NCI-H187 (cell line): ENCODE data around the gene TMOD1.
"Not testable (repeated sequence)": the region's sequence is repeated elsewhere in the genome, so short reads cannot be mapped to it uniquely, and the experiment has no call there.

Experiments
- DNase-seq, 2 experiments: peaks; one replicate each; lab custom pipeline; 2025; lab: John Stamatoyannopoulos, UW

Gene TMOD1

DNA sequence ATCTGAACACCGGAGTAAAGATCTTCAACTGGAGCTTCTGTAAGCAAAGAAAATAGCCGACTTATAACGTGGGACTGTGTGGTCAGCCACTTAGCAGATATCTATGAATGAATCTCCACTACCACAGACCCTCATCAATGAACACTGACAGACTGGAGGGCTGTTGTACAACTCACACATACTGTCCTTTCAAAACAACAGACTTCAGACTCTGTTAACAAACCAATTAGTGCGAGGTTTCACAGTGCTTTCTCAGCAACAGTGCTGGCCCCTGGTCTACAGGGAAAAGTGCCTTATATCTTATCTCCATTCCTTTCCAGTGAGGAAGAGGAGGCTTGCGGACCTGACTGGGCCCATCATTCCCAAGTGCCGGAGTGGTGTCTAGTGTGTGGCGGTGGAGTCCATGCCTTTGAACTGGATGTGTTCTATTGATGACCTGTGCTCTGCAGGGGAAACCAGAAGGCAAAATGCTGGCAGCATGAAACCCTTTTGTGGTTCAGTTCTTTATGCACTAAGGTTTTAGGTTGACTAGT is 97.9 kb downstream of the TMOD1 start:
- no peak for DNase-seq

DNA sequence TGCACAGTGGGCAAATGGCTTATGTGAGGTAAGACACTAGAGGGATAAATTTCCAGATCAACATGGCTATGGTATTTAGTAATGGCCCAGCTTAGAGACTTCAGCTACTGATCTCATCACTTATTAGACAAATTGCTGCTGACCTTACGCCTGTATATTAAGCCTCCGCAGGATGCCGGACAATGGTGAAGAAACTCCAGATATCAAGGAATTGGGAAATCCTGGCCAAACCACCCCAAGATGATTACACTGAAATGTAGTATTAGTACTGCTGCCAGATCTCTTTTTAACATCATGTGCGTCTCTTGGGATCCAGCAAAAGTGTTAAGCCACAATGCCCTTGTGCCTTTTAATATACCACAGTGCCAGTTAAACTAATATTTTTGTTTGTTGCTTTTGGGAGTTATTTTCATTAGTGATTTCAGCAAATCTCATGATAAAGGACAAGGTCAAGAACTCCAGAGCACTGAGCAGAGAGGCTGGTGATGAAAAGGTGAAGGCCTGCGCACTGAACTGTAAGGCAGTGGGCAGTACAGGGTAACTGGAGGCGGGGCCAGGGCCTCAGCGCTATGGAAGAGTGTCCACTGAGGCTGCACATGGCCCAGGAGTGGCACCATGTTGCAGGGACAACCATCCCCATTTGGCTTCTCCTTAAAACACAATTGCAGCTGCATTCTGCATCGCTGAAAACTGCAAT is 99.2 kb downstream of the TMOD1 start:
- DNase-seq = no peak

DNA sequence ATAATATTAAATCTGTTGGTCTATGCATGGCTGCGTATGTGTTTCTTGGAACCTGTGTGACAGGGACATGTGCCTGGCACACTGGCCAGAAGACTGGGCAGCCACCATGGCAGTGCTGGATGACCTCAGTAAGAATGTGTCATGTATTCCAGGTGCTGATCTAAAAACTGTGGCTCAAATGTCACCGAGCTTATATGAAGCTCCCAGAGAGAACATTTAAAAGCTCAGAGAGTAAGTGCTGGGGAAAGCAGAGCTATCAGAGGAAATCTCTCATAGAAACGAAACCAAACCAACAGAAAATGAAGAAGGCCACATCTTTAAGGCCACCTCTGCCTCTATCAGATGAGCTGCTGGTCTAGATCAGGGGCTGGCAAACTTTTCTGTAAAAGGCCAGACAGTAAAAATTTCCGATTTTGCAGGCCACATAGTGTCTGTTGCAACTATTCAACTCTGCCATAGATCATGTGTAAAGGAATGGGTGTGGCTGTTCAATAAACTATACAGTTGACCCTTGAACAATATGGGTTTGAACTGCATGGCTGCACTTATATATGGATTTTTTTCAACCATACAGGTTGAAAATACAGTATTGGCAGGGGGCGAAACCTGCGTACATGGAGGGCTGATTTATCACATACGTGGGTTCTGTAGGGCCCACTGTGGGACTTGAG is 99.9 kb downstream of the TMOD1 start:
- DNase-seq = no peak

DNA sequence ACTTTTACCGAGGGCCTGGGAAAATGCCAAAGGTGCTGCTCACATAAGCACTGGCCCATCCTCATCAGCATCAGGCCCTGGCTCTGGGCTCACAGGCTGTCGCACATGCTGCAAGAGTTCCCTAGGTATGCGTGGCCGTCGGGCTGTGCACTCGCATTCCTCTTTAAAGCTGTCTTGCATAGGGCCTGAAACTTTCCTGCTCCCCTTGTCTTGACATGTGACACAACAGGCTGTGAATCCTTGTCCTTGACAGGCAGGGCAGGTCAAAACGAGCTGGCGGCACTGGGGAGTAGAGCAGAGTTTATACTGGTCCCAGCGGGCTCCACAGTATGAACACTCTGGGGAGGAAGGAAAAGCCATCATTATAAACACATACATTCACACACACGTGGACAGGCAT is 101.0 kb downstream of the TMOD1 start:
- no peak for DNase-seq

DNA sequence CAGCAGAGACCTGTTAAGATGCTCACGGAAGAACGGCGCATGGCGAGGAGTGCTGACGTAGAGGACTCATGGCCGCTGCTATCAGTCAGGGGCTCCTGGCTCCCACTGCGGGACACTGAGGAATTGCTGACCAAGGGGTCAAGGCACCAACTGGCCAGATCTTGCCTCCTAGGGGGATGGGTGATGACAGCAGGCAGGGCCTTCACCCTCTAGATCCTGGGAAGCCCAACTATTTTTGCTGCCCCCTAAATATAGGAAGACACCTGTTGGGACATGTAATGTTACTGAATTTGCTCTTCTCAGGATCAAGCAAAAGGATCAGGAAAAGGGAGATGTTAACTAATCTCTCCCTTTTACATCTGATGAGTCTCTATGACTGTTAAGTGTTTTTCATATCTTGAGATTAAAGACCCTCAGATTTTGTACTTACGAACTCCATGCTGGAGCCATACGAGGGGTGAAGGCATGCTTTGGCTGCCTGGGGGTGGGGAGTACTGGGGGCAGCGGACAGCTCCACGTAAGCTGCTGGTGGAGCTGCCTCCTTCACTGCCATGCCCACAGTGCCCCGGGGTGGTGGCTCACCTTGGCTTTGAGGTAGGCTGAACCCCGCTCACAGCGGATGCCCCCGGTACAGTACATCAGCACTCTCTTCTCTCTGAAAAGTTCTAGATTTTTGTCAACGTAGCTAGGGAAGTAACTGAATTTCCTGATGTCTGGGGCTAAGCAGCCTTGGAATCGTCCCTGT is 103.6 kb downstream of the TMOD1 start:
- DNase-seq = no peak

DNA sequence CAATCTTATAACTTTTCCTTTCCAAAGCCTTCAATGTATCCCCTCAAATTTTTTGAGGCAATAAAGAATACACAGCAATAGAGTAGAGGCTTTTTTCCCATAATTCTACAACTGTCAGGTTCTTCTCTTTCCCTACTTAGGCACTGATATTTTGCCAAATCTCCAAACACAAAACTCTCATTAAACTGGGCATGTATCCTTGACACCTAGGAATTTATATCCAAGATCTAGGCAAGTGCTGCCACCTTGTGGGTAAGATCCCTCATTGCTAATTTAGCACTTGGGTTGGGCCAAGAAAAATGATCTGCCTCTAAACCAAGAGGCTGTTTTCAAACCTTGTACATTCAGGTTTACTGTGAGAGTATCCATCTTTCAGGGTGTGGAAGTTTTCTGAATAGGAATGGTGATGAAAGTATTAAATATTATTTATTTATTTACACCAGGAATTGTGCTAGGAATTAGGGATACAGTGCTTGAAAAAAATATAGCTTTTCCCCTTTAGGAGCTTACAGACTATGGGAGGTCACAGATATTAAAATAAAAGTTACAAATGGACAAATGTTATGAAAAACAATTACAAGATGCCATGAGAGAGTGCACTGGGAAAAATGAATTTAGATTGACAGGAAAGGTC is 114.1 kb downstream of the TMOD1 start:
- peak; percentile 2 to 6 for DNase-seq

DNA sequence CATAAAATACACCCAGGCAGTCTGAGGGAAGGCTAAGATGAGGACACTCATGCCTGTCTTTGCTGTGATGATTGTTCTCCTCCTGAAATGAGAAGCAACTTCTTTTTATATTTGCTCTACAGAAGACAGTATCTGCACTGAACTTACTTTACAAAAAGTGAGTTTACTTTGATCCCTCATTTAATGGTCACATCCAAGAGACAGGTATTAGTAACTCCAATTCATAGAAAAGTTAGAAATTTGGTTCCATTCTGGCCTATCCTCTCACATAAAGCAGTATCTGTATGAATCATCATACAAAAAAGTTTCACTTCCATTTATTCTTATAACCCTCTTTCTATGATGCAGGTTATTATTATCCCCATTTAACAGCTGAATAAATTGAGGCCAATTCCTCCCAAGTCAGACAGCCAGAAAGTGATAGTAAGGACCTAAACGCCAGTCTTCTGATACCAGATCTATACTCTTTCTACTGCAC is 116.5 kb downstream of the TMOD1 start:
- DNase-seq = no peak

DNA sequence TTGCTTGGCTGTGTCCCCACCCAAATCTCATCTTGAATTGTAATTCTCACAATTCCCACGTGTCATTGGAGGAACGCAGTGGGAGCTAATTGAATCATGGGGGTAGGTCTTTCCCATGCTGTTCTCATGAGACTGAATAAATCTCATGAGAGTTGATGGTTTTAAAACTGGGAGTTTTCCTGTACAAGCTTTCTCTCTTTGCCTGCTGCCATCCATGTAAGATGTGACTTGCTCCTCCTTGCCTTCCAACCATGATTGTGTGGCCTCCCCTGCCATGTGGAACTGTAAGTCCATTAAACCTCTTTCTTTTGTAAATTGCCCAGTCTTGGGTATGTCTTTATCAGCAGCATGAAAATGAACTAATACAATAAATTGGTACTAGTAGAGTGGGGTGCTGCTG is 118.6 kb downstream of the TMOD1 start:
- DNase-seq = not testable (repeated sequence)

DNA sequence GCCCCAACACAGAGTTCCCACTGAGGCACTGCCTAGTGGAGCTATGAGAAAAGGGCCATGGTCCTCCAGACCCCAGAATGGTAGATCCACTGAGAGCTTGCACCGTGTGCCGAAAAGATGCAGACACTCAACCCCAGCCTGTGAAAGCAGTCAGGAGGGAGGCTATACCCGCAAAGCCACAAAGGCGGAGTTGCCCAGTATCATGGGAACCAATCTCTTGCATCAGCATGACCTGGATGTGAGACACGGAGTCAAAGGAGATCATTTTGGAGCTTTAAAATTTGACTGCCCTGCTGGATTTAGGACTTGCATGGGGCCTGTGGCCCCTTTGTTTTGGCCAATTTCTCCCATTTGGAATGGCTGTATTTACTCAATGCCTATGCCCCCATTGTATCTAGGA is 121.0 kb downstream of the TMOD1 start:
- DNase-seq = not testable (repeated sequence)

DNA sequence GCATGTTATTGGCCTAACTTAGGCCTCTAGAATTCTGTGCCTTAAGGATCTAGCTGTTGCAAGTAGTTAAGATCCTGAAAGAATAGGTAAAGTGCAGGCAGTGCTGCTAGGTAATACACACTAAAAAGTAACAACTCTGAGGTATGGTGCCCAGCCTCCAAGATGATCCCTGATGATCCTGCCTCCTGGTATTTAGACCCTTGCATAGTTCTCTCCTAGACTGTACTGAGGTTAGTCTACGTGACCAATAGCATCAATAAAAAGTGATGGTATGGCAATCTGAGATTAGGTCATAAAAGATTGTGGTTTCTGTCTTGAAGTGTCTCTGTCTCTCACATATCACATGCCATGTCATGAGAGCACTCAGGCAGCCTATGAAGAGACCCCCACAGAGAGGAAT is 122.5 kb downstream of the TMOD1 start:
- no peak for DNase-seq

DNA sequence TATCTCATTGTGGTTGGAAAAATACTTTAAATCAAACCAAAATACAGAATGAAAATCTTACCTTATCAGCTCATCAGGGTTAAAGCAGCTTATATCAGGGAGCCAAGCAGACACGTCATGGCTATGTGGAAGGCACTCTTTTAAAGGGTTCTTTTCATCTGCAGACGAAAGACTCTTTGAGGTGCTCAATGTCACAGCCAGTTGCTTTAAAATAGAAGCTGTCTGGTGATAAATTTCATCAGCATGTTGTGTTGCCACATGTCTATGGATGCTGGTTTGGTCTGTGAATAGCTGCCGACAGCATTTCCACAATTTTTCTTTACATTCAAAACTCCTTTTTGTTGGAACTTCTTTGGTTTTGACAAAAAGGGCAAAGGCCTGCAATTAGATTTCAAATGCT is 124.2 kb downstream of the TMOD1 start:
- DNase-seq = no peak

DNA sequence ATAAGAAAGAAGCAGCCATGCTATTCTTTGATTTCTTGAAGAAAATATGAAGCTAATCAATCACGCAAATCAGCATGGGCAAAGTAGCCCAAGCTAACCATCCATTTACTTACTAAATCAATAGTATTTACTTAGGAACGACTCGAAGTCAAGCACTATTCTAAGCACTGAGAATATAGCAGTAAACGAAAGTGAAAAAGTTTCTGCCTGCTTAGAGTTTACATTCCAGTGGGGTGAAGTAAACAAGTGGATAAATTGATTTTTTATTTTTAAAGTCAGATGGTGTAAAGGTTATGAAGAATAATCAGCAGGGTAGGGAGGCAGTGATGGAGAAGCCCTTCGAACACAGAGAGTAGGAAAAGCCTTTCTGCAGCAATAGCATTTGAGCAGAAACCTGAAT is 126.2 kb downstream of the TMOD1 start:
- no peak for DNase-seq

DNA sequence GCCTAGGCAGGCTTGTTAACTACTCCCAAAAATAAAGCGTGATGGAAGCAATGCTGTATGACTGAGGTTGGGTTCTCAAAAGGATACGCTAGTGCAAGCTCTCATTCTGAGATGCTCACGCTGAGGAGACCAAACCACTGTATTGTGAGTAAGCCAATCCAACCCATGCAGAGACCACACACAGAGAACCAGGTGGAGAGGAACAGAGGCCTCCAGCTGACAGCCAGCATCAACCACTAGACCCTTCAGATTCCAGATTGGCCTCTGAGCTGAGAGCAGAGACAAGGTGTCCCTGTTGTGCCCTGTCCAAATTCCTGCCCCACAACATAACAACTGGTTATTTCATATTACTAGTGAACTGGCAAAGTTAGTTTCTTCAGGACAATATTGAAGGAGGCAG is 127.2 kb downstream of the TMOD1 start:
- DNase-seq = no peak

DNA sequence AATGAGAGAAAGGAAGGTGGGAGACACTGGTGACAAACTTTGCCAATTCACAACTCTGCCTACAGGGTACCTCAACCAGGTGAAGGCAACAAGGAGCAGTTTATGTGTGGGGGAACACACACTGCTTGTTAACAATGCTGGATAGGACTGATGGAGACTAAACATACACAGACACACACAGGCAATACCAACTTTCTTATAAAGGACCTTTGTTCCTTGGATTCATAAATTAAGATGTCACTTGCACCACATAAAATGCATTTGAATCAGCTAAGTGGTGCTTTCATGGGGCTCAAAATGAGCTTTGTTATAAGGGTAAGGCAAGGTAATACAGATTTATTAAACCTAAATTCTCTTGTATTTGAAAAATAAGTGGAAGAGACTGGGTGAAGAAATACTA is 127.7 kb downstream of the TMOD1 start:
- no peak for DNase-seq

DNA sequence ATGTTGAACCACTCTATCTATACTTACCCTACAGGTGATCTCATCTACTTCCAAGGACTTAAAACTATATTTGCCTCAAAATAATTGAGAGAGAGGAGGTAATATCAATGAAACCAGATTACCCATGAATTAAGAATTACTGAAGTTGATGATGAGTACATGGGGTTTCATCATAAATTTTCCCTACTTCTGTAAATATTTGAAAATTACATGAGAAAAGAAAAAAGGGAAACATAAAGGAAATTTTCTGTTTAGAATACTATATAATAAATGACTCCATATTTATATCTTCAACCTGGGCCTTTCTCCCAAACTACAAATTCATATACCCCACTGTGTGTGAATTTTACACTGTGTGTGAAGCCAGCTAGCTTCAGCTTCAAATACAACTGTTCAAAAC is 129.1 kb downstream of the TMOD1 start:
- no peak for DNase-seq

DNA sequence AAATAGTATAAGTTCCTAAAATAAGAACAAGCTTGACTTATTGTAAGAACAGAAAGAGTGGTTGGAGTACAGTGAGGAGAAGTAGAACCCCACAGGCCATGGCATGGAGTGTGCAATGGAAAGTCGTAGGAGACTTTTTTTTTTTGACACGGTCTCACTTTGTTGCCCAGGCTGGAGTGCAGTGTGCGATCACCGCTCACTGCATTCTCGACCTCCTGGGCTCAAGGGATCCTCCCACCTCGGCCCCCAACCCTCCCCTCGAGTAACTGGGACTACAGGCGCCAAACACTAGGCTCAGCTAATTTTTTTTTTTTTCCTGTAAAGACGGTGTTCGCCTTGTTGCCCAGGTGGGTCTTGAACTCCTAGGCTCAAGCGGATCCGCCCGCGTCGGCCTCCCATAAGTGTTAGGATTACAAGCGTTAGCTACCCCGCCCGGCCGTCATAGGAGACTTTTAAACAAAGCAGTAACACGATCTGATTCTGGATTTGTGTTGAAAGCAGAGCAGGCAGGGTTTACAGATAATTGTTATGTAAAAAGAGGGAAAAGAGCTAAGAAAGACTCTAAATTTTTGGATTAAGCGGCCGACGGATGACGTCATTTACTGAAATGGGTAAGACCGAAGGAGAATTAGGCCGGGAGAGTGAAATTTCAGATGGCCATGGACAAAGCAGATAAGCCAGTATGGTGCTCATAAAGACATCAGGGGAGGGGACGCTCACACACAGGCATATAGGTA is 130.9 kb downstream of the TMOD1 start:
- DNase-seq = peak in 1 of 2 experiments; percentile 69

DNA sequence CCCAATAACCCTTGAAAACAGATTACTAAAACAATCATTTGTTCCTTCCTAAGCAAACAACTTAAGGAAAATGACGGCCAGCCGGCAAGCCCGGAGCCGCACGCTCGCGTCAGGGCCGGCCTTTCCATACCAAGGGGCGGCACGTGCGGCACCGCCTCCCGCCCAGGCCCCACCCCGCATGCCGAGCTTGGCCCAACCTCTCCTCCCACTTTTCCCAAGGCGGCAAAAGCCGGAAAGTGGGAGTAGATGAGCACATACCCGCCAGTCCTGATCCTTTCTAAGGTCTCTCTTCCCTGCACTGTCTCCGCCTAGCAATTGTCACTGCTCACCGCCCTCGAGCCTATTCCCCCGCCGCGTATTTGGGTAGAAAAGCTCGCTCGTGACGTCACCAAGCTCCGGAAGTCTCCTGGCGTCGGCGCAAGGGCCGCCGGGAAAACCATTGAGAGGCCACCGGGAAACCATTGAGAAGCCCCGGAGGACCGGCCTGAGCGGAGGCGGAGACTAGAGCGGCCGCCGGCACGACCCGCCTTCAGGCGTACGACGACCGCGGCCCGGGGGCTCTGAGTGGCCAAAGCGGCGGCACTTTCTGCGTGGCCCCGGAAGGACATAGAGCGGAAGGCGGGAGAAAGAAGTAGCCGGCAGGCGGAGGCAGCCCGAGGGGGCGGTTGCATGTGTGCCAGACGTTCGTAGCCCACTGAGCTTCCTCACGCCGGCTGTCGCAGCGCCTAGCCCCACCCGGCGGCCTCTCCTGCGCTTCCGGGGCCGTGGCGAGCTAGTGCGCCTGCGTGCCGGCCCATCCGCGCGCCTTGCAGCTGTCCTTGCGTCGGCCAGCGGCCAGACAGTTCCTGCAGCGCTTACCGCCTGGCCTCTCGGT is 131.8 kb downstream of the TMOD1 start, which contains the start of the genes NCBP1 and TSTD2:
Gene NCBP1, plus strand, starts transcription at position 837 of the 874 bp plus-strand sequence. CDS start 61 bp downstream, outside the sequence.
Gene TSTD2, minus strand, starts transcription at position 384 of the 874 bp plus-strand sequence. CDS start 5,806 bp downstream, outside the sequence.
- peak; percentile 87 to 89 for DNase-seq

DNA sequence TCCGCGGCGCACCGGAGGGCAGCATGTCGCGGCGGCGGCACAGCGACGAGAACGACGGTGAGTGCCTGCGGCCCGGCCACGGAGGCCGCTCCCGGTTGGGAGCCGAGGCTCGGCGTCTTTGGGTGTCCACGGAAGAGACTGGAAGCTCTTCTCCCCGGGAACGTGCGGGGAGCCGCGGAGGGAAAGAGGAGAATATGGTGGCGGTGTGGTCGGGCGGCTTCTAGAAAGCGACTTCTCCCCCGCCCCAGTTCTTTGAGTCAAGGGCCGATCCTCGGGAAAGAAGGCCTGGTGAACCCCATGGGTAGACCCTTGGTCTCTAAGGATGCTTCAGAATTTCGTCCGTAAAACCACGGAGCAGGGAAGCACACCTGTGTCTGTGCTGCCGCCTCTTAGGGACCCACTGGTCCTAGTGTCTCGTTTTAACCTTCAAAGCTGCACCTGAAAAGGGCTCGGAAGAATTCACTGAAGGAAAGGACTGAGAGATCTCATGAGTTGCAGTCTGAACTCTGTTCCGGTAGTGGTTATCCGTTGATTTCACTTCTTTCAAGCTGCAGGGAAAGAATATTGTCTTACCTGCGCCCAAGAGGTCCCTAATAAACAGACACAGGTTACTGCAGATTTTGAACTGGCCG is 132.5 kb downstream of the TMOD1 start:
- no peak for DNase-seq

DNA sequence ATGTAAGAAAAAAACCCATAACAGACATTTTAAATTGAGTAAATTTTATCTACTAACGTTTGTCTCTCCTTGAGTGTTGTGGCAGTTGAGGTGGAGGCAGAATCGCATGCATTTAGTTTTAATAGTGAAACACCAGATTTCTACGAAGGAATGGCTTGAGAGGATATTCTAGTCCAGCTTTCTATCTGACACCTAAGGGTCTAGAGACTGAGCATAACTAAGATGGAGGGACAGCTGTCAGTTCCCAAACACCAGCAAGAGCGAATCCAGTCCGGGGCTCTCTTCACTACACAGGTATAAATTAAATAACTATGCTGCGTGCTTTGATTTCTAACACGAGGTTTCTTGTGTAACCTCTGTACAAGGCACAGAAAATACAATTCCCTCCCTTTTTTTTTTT is 133.6 kb downstream of the TMOD1 start:
- DNase-seq = no peak

DNA sequence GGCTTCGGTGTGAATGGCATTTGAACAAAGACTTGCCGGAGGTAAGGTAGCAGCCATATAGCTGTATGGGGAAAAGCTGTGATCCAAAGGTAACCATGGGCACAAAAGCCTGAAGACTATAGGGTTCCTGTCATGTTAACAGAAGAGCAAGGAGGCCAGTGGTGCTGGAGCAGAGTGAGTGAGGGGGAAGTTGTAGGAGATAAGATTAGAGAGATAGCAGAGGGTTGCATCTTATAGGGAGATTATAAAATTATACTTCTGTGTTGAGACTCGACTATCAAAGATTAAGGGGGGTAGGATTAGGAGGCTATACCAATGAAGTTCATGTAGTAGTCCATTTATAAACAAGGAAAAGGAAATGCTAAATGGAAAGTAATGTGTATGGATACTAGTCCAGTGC is 135.4 kb downstream of the TMOD1 start:
- no peak for DNase-seq
